Measurements from ENCODE around the gene KCNJ11. TPM values are rescaled to one million over a fixed set of nuclear protein-coding genes. Genes with fewer than 3 reads are reported as not detected.
A peak's percentile ranks its signal among the peaks of the same experiment; 100 is the strongest.

KCNJ11 gene
- total and polyA plus RNA-seq, 2 of the 13 experiments (the other 11 are each of a cell fraction or from before 2014, with no cell fraction given): 0.38 to 1.6 TPM

GRCh38 chr11:17423533-17424310 lies 35.3 kb upstream of the KCNJ11 start (continued):
- TF ChIP-seq, protein P1, sequence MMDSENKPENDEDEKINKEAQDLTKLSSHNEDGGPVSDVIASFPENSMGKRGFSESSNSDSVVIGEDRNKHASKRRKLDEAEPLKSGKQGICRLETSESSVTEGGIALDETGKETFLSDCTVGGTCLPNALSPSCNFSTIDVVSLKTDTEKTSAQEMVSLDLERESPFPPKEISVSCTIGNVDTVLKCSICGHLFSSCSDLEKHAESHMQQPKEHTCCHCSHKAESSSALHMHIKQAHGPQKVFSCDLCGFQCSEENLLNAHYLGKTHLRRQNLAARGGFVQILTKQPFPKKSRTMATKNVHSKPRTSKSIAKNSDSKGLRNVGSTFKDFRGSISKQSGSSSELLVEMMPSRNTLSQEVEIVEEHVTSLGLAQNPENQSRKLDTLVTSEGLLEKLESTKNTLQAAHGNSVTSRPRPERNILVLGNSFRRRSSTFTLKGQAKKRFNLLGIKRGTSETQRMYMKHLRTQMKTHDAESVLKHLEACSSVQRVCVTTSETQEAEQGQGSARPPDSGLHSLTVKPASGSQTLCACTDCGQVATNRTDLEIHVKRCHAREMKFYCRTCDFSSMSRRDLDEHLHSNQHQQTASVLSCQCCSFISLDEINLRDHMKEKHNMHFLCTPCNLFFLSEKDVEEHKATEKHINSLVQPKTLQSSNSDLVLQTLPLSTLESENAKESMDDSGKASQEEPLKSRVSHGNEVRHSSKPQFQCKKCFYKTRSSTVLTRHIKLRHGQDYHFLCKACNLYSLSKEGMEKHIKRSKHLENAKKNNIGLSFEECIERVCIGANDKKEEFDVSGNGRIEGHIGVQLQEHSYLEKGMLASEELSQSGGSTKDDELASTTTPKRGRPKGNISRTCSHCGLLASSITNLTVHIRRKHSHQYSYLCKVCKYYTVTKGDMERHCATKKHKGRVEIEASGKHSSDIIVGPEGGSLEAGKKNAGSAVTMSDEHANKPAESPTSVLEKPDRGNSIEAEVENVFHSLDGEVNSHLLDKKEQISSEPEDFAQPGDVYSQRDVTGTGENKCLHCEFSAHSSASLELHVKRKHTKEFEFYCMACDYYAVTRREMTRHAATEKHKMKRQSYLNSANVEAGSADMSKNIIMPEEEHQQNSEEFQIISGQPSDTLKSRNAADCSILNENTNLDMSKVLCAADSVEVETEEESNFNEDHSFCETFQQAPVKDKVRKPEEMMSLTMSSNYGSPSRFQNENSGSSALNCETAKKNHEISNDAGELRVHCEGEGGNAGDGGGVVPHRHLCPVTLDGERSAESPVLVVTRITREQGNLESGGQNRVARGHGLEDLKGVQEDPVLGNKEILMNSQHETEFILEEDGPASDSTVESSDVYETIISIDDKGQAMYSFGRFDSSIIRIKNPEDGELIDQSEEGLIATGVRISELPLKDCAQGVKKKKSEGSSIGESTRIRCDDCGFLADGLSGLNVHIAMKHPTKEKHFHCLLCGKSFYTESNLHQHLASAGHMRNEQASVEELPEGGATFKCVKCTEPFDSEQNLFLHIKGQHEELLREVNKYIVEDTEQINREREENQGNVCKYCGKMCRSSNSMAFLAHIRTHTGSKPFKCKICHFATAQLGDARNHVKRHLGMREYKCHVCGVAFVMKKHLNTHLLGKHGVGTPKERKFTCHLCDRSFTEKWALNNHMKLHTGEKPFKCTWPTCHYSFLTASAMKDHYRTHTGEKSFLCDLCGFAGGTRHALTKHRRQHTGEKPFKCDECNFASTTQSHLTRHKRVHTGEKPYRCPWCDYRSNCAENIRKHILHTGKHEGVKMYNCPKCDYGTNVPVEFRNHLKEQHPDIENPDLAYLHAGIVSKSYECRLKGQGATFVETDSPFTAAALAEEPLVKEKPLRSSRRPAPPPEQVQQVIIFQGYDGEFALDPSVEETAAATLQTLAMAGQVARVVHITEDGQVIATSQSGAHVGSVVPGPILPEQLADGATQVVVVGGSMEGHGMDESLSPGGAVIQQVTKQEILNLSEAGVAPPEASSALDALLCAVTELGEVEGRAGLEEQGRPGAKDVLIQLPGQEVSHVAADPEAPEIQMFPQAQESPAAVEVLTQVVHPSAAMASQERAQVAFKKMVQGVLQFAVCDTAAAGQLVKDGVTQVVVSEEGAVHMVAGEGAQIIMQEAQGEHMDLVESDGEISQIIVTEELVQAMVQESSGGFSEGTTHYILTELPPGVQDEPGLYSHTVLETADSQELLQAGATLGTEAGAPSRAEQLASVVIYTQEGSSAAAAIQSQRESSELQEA (CRISPR knock-in tag; IDR thresholded peaks at IDR 0.05; ENCODE audit: not compliant biosample characterization): no peak
- TF ChIP-seq BRCA1 (CRISPR knock-in tag; IDR thresholded peaks at IDR 0.05): no peak
- no peak for TF ChIP-seq BCLAF1 (IDR thresholded peaks at IDR 0.05)
- no peak for TF ChIP-seq EED (CRISPR knock-in tag; IDR thresholded peaks at IDR 0.05)
- no peak for TF ChIP-seq GABPB1 (CRISPR knock-in tag; IDR thresholded peaks at IDR 0.05)
- no peak for TF ChIP-seq KDM3A (CRISPR knock-in tag; IDR thresholded peaks at IDR 0.05; ENCODE audit: low read depth)
- no peak for TF ChIP-seq FIP1L1 (IDR thresholded peaks at IDR 0.05; ENCODE audit: borderline replicate concordance, insufficient read depth, low read depth, low read length)
- TF ChIP-seq, protein P2, sequence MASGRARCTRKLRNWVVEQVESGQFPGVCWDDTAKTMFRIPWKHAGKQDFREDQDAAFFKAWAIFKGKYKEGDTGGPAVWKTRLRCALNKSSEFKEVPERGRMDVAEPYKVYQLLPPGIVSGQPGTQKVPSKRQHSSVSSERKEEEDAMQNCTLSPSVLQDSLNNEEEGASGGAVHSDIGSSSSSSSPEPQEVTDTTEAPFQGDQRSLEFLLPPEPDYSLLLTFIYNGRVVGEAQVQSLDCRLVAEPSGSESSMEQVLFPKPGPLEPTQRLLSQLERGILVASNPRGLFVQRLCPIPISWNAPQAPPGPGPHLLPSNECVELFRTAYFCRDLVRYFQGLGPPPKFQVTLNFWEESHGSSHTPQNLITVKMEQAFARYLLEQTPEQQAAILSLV (CRISPR knock-in tag; IDR thresholded peaks at IDR 0.05; ENCODE audit: borderline replicate concordance): no peak
- 0 out of 2 replicates have a peak, but pooled peaks have one; percentile 6 for TF ChIP-seq ZNF629 (CRISPR knock-in tag; conservative IDR thresholded peaks at IDR 0.05)
- TF ChIP-seq ZNF431 (CRISPR knock-in tag; IDR thresholded peaks at IDR 0.05; ENCODE audit: borderline replicate concordance, low read depth): no peak
- TF ChIP-seq ZNF557 (CRISPR knock-in tag; IDR thresholded peaks at IDR 0.05): no peak
- TF ChIP-seq, protein P3, sequence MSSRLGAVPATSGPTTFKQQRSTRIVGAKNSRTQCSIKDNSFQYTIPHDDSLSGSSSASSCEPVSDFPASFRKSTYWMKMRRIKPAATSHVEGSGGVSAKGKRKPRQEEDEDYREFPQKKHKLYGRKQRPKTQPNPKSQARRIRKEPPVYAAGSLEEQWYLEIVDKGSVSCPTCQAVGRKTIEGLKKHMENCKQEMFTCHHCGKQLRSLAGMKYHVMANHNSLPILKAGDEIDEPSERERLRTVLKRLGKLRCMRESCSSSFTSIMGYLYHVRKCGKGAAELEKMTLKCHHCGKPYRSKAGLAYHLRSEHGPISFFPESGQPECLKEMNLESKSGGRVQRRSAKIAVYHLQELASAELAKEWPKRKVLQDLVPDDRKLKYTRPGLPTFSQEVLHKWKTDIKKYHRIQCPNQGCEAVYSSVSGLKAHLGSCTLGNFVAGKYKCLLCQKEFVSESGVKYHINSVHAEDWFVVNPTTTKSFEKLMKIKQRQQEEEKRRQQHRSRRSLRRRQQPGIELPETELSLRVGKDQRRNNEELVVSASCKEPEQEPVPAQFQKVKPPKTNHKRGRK (CRISPR knock-in tag; IDR thresholded peaks at IDR 0.05): no peak
- no peak for TF ChIP-seq HES4 (CRISPR knock-in tag; IDR thresholded peaks at IDR 0.05; ENCODE audit: borderline replicate concordance)
